ENCODE results near the gene CLDN19.
A peak's percentile ranks its signal among the peaks of the same experiment; 100 is the strongest.

The CLDN19 gene, protein sequence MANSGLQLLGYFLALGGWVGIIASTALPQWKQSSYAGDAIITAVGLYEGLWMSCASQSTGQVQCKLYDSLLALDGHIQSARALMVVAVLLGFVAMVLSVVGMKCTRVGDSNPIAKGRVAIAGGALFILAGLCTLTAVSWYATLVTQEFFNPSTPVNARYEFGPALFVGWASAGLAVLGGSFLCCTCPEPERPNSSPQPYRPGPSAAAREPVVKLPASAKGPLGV

DNA sequence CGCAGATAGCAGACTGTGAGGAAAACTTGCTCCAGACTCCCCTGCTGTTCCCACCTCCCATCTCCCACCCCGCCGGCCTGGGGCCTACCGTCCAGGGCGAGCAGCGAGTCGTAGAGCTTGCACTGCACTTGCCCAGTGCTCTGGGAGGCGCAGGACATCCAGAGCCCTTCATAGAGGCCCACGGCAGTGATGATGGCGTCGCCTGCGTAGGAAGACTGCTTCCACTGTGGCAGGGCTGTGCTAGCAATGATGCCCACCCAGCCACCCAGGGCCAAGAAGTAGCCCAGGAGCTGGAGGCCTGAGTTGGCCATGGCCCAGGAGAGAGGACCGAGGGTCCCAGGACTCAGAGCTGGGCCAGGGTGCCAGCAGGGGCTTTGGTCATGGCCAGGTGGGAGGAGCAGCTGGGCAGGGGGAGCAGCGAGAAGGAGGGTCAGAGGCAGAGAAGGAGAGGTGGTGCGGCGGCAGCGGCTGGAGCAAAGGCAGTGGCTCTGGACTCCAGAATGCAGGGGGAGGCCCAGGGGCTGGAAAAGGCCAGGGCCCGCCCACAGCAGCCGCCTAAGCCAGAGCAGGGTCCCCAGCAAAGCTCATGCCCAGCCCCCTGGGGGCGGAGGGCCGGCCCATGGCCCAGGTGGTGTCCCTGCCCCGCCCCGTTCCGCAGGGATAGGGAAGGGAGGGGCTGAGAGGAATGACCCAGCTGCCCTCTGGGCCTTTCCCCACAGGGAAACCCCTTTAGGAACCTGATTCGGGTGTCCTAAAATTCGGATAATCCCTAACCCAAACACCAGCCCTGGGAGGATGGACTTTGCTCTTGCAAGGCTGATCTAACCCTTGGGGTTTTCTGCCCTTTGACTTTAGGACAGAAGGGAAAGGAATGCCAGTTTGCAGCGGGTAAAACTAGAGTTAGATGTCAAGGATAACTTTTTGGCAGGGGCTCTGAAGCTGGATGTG is at the start of gene CLDN19:
Gene CLDN19, minus strand, starts transcription at position 484 of the 948 bp plus-strand sequence. Its CDS starts 173 bp downstream, at position 311.
- no peak for DNase-seq

DNA sequence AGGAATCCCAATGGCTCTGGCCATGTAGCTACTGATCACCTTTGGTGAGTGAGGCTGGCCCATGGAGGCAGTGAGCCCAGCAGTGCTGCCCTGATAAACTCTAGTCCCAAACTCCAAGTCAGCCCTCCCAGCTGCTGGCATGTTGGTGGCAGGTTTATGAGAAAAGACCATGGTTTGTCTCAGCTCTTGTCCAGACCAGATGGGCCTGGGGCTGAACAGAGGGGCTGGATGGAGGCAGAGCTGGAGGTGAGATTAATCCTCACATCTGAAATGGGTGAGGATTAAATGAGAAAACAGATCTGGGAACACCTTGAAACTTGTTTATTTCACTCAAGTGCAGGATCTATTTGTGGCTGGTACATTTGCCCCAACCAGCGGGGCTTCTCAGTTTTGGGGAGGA is 48.0 kb upstream of the CLDN19 start:
- DNase-seq, result no peak

DNA sequence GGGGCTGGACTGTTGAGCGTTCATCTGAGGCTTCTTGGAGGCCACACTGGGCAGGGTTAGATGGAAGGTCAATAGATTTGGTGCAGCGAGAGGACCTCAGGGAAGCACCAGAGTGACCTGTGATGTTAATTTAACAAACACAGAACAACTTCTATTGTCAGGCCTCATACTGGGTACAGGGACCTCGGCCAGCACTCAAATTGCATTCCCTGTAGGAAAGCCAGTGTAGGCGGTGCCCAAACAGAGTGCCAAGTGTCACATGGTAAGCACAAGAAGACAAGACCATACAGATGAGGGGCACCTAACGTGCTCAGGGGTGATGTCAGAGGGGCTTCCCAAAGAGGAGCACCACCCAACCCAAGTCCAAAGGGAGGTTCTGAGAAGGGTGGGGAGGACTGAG is 46.1 kb upstream of the CLDN19 start:
- DNase-seq, result no peak

DNA sequence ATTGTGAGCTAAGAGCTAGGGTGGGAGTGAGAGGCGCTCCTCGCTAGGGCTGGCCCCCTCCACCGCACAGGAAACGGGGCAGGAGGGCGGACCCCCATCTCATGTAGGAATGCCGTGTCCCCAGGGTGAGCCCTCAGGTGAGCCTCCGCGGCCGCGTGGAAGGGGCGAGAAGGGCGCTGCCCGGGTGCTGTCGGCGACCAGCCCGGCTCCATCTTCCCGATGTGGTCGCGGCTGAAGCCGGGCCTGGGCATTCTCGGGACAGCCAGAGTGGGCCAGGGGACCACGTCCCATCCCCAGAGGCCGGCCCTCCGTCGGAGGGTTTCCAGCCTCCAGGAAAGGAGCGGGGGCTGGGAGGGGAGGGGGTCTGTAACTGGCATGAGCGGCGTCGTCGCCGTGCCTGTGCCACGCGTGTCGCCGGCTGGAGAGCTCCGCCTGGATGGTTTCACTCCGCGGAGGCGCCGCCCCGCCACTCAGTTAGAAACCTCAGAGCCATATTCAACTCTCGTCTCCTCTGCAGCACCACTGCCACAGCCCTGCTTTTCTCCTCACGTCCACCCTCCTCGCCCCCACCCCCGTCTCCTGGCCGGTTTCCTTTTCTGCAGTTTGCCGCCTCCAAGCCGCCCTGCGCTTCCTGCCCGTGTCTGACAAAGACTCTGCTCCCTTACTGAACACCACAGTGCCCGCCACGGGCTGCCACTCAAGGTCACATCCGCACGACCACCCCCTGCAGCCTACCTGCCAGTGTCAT is 45.1 kb upstream of the CLDN19 start, which contains the start of gene TMEM269:
Gene TMEM269, plus strand, starts transcription at position 46 of the 748 bp plus-strand sequence. CDS start 4,903 bp downstream, outside the sequence.
- DNase-seq, result no peak

DNA sequence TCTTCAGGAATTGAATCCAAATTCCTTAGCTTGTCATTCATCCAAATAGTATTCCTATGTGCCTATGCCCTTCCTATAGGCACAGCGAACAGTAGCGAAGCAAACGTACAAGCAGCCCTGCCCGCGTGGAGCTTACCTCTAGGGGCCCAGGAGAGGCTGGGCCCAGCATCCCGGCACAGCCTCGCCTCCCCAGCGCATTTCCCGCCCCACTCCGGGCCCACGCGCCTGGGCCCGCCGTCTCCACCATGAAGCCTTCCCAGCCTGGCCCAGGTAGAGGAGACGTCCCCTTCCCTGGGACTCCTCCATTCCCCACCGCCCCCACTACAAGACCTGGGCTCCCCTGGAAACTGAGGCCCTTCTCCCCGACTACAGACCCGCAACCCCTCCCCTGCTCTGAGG is 44.5 kb upstream of the CLDN19 start:
- DNase-seq, result no peak

DNA sequence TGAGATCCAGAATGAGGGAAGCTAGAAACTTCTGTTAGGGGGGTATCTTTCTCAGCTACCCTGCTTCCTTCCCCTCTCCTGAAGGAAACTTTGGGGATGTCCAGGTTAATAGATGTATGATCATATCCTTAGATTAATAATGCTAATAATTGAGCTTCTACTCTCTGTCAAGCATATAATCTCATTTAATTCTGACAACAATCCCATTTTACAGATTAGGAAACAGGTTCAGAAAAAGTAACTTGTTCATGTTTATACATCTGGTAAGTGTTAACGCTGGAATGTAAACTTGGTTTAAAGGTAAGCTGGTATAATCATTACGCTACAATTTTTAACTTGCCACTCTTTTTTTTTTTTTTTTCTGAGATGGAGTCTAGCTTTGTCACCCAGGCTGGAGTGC is 43.1 kb upstream of the CLDN19 start:
- no peak for DNase-seq

DNA sequence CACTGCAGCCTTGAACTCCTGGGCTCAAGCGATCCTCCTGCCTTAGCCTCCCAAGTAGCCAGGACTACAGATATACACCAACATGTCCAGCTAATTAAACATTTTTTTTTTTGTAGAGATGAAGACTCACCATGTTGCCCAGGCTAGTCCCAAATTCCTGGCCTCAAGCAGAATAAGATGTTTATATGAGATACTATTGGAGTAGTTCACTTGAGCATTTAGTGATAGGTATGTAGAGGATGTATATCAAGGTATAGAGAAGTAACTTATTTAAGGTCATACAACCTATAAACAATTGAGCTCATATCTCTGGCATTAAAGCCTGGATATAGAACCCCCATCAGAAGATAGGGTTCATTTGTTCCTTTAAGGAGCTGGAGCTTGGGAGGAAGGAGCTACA is 40.1 kb upstream of the CLDN19 start:
- DNase-seq, result no peak

DNA sequence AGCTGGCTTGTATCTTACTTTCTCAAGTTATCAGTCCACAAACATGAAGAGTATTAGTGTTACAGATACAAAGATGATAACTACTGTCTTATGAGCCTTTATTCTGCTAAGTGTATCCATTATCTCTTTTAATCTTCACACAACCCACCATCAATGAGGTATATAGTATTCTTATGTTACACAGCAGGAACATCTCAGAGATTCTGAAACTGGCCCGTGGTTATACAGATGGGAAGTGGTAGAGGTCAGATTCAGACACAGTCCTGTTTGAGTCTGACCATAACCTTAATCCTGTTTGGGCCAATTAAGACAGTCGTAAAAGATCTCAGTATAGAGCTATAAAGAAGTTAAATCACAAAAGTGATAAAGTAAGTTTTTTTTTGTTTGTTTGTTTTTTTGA is 39.7 kb upstream of the CLDN19 start:
- no peak for DNase-seq

DNA sequence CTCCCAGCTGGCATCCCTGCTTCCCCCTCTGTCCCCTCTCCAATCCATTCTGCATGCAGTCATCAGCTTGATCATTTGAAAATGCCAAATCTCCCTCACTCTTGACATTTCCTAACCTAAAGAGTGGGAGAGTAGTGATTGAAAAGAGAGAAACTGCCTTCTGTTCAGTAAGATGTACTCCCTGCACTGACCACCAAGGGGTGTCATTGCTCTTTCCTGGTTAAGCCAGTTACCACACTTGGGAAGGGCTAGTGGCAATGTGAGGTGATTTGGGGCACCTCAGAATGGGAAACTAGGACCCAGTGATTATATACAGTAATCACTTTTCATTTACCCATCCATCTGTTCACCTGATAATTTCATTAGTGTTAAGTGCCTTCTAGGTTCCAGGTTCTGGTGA is 37.8 kb upstream of the CLDN19 start:
- DNase-seq, result no peak

DNA sequence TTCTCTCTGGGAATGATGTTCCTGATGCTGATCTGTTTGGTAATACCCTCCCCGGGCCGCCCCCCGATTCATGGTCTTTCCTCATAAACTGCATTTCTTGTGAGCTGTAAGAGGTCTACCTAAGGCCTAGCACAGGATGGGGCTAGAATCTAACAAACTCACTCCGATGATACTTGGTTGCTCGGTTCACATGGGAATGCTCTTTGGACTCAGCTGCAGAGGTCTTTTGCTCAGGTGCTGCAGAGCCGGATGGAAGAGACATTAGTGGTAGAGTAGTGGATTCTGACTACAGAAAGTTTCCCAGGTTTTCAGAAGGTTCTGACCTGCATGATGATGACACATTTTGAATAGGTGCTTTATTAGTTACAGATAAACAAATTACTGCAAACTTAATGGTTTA is 36.5 kb upstream of the CLDN19 start:
- DNase-seq, result no peak

DNA sequence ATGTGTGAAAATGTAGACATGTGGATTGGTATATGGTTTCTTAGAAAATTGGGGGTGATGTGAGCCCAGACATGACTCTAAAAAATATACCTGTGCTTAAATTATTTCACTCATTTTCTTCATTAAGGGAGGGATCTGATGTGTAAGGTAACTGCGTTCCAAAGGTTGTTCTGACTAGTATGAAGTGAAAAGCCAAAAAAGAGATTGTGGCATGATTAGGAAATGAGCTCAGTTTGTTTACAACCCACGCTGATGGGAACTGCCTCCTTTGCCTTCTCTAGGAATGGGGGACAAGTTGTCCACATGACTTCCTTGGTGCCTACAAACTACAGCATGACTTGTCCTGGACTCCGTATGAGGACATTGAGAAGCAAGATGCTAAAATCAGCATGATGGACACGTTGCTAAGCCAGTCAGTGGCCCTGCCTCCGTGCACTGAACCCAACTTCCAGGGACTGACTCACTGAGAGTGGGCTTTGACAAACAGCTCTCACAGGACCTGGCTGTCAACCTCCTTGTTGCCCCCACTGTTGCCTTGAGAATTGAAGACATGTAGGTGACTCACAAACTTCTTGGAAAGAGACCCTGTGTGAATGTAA is 35.0 kb upstream of the CLDN19 start:
- DNase-seq, result no peak

DNA sequence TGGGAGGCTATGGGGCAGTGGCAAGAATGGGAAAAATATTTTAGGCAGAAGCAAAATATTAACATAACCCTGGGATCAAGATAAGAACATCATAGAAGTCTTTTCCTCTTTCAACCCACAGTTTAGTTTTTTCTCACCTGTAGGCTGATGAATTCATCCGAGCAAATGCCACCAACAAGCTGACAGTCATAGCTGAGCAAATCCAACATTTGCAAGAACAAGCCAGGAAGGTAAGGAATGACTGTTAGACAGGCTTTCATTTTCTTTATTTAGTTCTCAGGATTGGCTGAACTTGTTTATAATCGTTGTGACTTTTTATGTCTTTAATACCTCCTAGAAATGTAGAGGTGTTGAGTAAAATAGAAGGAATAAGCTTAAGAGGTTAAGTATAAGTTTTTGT is 33.4 kb upstream of the CLDN19 start:
- DNase-seq, result no peak

DNA sequence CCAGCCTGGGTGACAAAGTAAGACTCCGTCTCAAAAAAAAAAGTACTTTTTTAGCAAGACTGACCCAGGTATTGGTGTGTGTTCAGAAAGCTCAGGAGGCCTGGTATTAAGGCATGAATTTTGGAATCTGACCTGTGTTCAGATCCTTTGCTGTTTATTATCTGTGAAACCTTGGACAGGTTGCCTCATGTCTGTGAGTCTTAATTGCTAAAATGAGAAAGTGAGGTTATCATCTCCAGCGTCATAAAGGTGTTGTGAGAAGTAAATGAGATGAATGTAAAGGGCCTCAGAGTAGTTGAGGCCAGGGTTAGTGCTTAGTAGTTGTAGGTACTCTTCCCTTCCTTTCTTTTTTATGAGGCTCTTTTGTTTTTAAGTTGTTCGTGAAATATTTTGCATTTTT is 29.8 kb upstream of the CLDN19 start:
- DNase-seq, result no peak

DNA sequence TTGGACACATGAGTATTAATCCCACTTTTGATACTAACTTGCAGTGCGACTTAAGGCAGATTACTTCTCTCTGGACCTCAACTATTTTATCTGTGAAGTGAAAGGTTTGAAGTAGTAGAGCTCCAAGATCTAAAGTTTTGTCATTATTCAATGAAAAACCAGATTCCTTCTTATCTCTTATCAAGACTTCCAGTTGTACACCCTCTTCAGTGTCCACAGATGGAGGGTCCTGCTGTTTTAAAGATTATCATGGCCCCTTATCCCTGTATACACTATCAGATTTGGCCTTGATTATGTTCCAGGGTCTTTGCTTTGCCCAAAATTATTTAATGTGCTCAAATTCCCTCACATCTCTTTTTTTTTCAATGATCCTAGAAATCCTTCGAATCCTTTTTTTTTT is 28.1 kb upstream of the CLDN19 start:
- DNase-seq, result no peak

DNA sequence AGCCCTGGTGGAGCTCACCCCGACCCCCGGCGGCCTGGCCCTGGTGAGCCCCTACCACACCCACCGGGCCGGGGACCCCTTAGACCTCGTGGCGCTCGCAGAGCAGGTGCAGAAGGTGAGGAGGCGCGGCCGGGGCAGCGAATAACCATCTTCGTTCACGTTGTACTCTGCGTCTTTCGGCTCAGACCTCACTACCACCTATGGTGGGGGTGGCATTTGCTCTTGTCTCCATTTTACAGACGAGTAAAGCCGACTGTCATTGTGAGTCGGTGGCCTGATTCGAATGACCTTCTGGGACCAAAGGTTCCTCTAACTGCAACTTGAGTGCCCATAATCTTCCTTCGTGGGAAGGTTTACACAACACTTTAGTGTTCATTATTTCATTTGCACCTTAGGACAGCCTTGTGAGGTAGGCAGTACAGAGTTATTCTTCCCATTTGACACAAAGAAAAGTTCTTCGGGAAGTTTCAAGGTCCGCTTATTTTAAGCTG is 27.5 kb upstream of the CLDN19 start:
- DNase-seq, result no peak

DNA sequence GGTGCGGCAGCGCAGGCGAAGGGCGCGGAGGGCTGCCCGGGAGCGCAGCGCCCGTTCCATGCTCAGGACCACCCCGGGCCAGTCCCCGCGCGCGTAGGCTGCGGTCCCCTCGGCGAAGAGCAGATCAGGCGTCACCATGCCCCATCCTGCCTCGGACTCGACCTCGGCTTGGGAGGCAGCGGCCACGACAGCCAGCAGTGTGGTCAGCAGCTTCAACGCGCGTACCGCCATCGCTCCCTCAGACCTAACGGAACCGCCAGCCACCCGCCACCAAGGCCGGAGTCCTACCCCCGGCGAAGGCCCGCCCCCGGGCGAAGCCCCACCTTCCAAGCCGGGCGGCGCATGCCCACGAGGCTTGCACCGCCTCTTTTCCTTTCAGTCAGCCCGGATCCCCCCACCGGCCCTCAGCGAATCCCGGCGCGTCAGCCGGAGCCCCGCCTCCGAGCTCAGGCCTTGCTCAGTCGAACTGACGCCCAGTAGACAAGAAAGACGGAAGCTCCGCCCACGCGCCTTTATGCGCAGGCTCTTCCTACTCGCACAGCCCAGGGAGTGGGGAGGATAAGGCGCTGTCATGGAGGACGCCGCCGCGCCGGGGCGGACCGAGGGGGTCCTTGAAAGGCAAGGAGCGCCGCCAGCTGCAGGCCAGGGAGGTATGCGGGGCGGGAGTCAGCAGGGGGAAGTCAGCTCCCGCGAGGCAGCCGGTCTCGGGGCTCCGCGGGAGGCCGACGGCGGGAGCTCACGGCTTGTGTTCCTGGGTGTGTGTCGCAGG is 26.9 kb upstream of the CLDN19 start, which contains the start of the genes C1orf50 and P3H1:
Gene C1orf50, plus strand, starts transcription at position 509 of the 769 bp plus-strand sequence. Its CDS starts 63 bp downstream, at position 572.
Gene P3H1, minus strand, starts transcription at position 288 of the 769 bp plus-strand sequence. Its CDS starts 57 bp downstream, at position 231.
- DNase-seq, result peak; percentile 98 to 100

DNA sequence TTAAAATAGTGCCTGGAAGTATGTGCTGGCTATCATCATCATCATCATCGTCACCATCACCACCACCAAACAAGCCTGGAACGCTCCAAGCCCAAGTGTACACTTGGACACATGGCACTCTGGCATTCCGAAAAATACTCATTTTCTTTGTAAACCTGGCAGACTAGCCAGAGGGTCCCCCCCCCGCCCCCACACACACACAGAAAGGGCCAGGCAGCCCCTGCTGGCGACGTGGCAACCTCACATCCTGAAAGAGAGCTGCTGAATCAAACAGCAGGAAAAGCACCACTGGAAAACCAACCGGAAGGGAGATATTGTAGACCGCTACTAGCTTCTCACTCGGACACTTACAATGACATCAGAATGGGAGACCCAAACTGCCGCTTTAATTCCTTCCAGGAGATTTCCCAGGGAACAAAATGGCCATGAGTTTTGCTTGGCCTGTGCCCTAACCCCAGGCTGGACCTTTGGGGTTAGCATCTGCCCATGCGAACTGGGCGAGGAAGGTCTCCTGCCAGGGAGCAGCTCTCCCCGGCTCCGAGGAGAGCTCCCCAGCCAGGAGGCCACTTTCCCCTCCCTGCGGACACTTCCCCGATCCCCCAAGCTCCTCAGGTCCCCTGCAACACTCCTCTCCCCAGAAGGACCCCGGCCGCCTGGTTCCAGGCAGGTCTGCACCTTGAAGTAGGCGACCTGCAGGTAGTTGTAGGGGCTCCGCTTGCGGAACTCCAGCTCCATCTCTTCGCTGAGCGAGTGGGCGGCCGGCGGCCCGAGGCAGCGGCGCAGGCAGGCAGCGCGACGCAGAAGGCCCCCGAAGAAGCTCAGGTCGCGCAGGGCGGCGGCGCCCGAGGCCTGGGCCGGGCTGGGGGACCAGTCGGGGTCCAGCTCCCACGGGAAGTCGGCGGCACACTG is 26.1 kb upstream of the CLDN19 start:
- DNase-seq, result no peak

DNA sequence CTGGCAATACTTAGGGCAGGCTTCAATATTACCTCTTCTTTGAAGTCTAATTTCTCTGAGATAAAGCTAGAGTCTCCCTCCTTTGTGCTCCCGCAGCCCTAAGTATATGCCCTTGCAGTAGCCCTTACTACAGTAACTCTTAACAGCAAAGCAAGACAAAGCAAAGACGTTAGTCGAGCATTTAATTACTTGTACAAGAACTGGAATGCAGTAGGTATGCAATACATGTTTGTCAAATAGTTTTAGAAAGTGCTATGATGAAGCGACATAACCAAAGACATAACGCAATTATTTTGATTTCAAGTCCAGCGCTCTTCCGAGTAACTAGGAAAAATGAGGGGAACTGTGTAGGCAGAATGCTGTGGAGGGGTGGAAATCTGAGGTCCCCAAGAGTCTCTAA is 25.2 kb upstream of the CLDN19 start:
- no peak for DNase-seq

DNA sequence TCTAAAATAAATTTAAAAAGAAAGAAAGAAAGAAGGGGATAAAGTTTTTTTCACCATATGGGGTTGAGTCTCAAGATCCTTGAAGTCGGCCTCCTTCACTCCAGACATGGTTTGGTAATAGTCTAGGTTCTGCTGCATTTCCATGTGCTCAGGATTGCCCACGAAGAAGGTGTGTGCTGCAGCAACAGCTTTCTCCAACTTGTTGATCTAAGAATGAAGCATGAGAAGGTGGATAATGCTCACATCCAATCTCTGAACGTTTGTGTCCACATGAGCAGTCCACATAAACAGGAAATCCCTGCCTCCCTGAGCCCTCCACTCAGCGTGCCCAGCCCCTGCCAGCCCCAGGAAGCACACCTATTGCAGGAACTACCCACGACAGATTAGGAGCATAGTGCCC is 22.2 kb upstream of the CLDN19 start:
- no peak for DNase-seq

DNA sequence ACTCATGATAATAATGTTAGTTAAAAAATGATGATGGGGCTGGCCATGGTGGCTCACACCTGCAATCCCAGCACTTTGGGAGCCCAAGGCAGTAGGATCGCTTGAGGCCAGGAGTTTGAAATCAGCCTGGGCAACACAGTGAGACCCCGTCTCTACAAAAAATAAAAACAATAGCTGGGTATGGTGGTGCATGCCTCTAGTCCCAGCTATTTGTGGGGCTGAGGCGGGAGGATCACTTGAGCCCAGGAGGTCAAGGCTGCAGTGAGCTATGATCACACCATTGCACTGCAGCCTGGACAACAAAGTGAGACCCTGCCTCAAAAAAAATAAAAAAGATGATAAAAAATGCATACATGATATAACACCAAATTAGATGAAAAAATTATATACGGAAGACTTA is 21.5 kb upstream of the CLDN19 start:
- no peak for DNase-seq

DNA sequence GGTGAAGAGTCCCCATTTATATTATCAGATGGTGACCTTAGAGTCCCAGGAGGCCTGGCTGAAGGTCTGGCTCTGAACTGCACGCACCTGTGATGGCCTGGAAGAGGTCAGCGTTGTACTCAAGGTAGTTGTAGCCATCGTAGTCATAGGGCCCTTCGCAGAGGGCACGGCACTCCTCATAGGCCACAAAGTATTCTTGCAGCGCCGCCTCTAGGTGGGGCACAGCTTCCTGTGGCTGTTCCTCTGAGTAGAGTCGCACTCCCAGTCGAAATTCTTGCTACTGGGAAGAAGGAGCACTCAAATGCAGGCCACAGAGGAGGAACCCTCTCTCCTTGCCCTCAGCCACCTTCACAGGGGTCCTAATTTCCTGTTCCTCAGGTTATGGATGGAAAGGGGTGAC is 19.1 kb upstream of the CLDN19 start:
- DNase-seq, result no peak
